ENCODE data around the gene RND1. TPM values are rescaled to one million over a fixed set of nuclear protein-coding genes. Genes with fewer than 3 reads are reported as not detected.

RND1 gene
- total and polyA plus RNA-seq, 2 of the 13 experiments (the other 11 are each of a cell fraction or from before 2014, with no cell fraction given): 1.8 to 1.9 TPM

GRCh38 chr12:48863291-48863690 lies 2.4 kb downstream of the RND1 start:
- in situ Hi-C loops (cut with HindIII; ENCODE audit: extremely low pct_ligation_motif_present, low pct_unique_long_range_greater_than_20kb): no loop called here
- H3K27ac ChIP-seq (ENCODE audit: extremely low read length, insufficient read depth, low read length): no peak overlapping the region
- H3K4me1 ChIP-seq (ENCODE audit: insufficient read depth, low read length): peaks cover 49% of the 10 kb centered on the region
- no peak overlapping the region for H3K9ac ChIP-seq (ENCODE audit: insufficient read depth, low read depth, low read length)
- FAIRE-seq (no peak), ATAC-seq (no peak), DNase-seq (ENCODE audit: low spot score) (no peak)
- TF ChIP-seq HMG20B (CRISPR knock-in tag; conservative IDR thresholded peaks at IDR 0.05): no peak
- TF ChIP-seq ZNF879 (CRISPR knock-in tag; IDR thresholded peaks at IDR 0.05): no peak
- TF ChIP-seq ZNF619 (CRISPR knock-in tag; IDR thresholded peaks at IDR 0.05): no peak
- TF ChIP-seq ZFP36L1 (CRISPR knock-in tag; IDR thresholded peaks at IDR 0.05): no peak
- TF ChIP-seq CC2D1A (CRISPR knock-in tag; IDR thresholded peaks at IDR 0.05): no peak
- TF ChIP-seq THAP11 (CRISPR knock-in tag; IDR thresholded peaks at IDR 0.05): no peak
- TF ChIP-seq ZNF550 (CRISPR knock-in tag; IDR thresholded peaks at IDR 0.05; ENCODE audit: borderline replicate concordance): no peak
- no peak for TF ChIP-seq ZNF432 (CRISPR knock-in tag; IDR thresholded peaks at IDR 0.05; ENCODE audit: borderline replicate concordance)
- TF ChIP-seq CEBPB (IDR thresholded peaks at IDR 0.05; ENCODE audit: borderline replicate concordance, low read depth, low read length): no peak
- no peaks in the 10 kb centered on the region for H4K20me1 ChIP-seq (ENCODE audit: insufficient read depth, low read length)
- no peaks in the 10 kb centered on the region for H3K79me2 ChIP-seq (ENCODE audit: insufficient read depth, low read length)
- BruUV-seq (replicated peaks): no TSS peak
- no peak overlapping the region for H2AFZ ChIP-seq (ENCODE audit: low read length)
- no peak overlapping the region for H3K4me2 ChIP-seq (ENCODE audit: low read depth, low read length)
- no peaks in the 10 kb centered on the region; a peak in 1 of 5 replicates for H3K27me3 ChIP-seq (ENCODE audit: control insufficient read depth in 1 of 2, insufficient read depth in 2 of 2, low read length in 2 of 2)
- intact Hi-C loops (cut with micrococcal nuclease; ENCODE audit: unreplicated experiment): no loop called here
- H3K9me3 ChIP-seq (ENCODE audit: low read length): no peaks in the 10 kb centered on the region
- peaks cover 0 to 1% of the 10 kb centered on the region in 2 experiments; a peak in 1 of 5 replicates for H3K36me3 ChIP-seq (replicated peaks in 1 of 2; ENCODE audit: control insufficient read depth in 1 of 2, insufficient read depth in 2 of 2, low read length in 2 of 2)
- CTCF ChIA-PET (ENCODE audit: low intra/inter-chr PET ratio, low total read pairs): no interaction called here
- POLR2A ChIA-PET: no interaction called here
- H3K4me3 ChIP-seq (replicated peaks in 1 of 3; ENCODE audit: insufficient read depth in 1 of 3, low read depth in 2 of 3, low read length in 3 of 3): no peak overlapping the region
- WGBS (ENCODE audit: low lambda C conversion rate): 87% methylated on average over 4 of the region's 4 CpGs

DNA sequence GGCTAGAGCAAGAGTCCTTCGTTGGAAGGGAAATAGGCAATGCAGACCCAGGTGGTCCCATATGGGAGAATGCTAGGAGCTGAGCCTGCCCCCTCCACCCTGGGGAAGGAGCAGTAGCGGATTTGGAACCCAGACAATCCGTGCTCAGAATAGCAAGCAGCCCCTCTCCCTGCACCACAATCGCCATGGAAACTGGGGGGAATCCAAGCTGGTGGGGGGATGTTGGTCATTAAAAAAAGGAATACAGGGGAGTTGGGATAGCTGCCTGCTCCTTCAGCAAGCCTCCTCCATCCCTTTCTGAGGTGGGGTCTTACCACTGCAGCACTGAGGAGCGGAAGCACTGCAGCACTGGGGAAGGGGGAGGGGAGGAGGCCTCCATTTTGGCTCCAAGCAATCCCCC lies 2.9 kb downstream of the RND1 start:
- no peak overlapping the region for H3K9ac ChIP-seq (ENCODE audit: insufficient read depth, low read depth, low read length)
- no peaks in the 10 kb centered on the region for H3K79me2 ChIP-seq (ENCODE audit: insufficient read depth, low read length)
- BruUV-seq (replicated peaks): no TSS peak
- DNase-seq (ENCODE audit: low spot score): no peak
- H2AFZ ChIP-seq (ENCODE audit: low read length): no peak overlapping the region
- CTCF ChIA-PET (ENCODE audit: low intra/inter-chr PET ratio, low total read pairs): no interaction called here
- no peaks in the 10 kb centered on the region; a peak in 1 of 5 replicates for H3K27me3 ChIP-seq (ENCODE audit: control insufficient read depth in 1 of 2, insufficient read depth in 2 of 2, low read length in 2 of 2)
- 89% methylated on average over 5 of the region's 5 CpGs for WGBS (ENCODE audit: low lambda C conversion rate)
- H3K4me3 ChIP-seq (replicated peaks in 1 of 3; ENCODE audit: insufficient read depth in 1 of 3, low read depth in 2 of 3, low read length in 3 of 3): no peak overlapping the region
- H3K4me2 ChIP-seq (ENCODE audit: low read depth, low read length): no peak overlapping the region
- no peak for TF ChIP-seq KDM3A (CRISPR knock-in tag; IDR thresholded peaks at IDR 0.05; ENCODE audit: low read depth)
- H3K9me3 ChIP-seq (ENCODE audit: low read length): no peaks in the 10 kb centered on the region
- H4K20me1 ChIP-seq (ENCODE audit: insufficient read depth, low read length): no peaks in the 10 kb centered on the region
- peaks cover 0 to 1% of the 10 kb centered on the region in 2 experiments; a peak in 2 of 5 replicates for H3K36me3 ChIP-seq (replicated peaks in 1 of 2; ENCODE audit: control insufficient read depth in 1 of 2, insufficient read depth in 2 of 2, low read length in 2 of 2)
- ATAC-seq: no peak
- no peak for FAIRE-seq
- in situ Hi-C loops (cut with HindIII; ENCODE audit: extremely low pct_ligation_motif_present, low pct_unique_long_range_greater_than_20kb) (no loop called here), intact Hi-C loops (cut with micrococcal nuclease; ENCODE audit: unreplicated experiment) (no loop called here)
- POLR2A ChIA-PET: no interaction called here
- no peak overlapping the region for H3K27ac ChIP-seq (ENCODE audit: extremely low read length, insufficient read depth, low read length)
- peaks cover 44% of the 10 kb centered on the region for H3K4me1 ChIP-seq (ENCODE audit: insufficient read depth, low read length)

Measured in HepG2 (cell line).